Kidney epithelial cell (primary cell): ENCODE results near the gene CLIP2. TPM values are rescaled to one million over a fixed set of nuclear protein-coding genes. Genes with fewer than 3 reads are reported as not detected.

Experiments
- DNase-seq: peaks from one replicate; pipeline ENCODE4 v3.0.0-alpha.2; 2010; ENCODE audit warnings: low read depth
- H3K27me3 ChIP-seq: 2 replicates; pipeline ENCODE4 v1.6.0; 2011; ENCODE audit warnings: low read length; ENCODE audit not compliant: control insufficient read depth, insufficient read depth
- H3K36me3 ChIP-seq: 2 replicates; pipeline ENCODE4 v1.5.1; 2011; ENCODE audit warnings: low read length; ENCODE audit not compliant: control insufficient read depth, insufficient read depth
- H3K4me3 ChIP-seq: 2 replicates; pipeline ENCODE4 v1.5.1; 2011; ENCODE audit warnings: low read depth, mild to moderate bottlenecking, control low read depth, low read length
- total RNA-seq: library from RNA; depleted of rRNA; stranded (reverse); fragments of >200 nt; gene quantifications from 2 replicates; pipeline ENCODE4 v1.2.3, GENCODE V29; 2015
- TF ChIP-seq, protein P1 (sequence below): IDR thresholded peaks from 2 replicates; pipeline ENCODE4 v1.5.1; 2011; ENCODE audit warnings: mild to moderate bottlenecking, moderate library complexity, low read length, control low read depth, inconsistent platforms; ENCODE audit not compliant: insufficient read depth, poor library complexity, severe bottlenecking

The CLIP2 gene
- total RNA-seq, 1 donor from 2014 or later = 46.3 TPM

DNA sequence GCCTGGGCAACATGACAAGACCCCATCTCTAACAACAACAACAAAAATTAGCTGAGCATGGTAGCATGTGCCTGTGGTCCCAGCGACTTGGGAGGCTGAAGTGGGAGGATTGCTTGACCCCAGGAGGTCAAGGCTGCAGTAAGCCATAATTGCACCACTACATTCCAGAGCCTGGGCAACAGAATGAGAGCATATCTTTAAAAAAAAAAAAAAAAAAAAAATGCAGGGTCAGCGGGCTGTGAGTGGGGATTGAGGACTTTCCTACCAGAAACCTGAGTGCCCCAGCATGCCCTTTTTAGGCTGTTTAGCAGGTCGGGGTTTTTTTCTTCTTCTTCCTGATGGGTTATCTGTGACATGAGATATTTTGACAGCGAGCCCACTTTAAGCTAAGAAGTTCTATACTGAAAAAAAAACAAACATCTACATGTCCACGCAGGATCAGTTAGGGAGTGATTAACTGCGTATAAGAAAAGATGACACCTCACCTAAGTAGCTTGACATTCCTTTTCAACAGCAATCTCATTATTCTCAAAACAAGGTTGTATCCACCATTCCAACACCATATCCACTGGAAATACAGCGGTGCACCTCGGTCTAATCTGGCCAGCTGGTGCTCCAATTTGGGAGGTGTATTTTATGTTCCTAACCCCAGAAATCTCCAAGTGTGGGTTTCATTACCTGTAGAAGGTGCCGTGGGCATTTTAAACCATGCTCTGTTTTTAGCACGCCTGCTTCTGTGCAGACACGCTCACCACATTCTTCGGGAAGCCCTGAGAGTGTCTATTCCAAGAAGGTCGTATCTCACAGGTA, 21.2 kb upstream of the CLIP2 start:
- Histone ChIP-seq H3K4me3 (no peak overlapping the region), H3K27me3 (no peaks in the 10 kb centered on the region), H3K36me3 (no peaks in the 10 kb centered on the region)
- no peak for DNase-seq
- TF ChIP-seq, protein P1, sequence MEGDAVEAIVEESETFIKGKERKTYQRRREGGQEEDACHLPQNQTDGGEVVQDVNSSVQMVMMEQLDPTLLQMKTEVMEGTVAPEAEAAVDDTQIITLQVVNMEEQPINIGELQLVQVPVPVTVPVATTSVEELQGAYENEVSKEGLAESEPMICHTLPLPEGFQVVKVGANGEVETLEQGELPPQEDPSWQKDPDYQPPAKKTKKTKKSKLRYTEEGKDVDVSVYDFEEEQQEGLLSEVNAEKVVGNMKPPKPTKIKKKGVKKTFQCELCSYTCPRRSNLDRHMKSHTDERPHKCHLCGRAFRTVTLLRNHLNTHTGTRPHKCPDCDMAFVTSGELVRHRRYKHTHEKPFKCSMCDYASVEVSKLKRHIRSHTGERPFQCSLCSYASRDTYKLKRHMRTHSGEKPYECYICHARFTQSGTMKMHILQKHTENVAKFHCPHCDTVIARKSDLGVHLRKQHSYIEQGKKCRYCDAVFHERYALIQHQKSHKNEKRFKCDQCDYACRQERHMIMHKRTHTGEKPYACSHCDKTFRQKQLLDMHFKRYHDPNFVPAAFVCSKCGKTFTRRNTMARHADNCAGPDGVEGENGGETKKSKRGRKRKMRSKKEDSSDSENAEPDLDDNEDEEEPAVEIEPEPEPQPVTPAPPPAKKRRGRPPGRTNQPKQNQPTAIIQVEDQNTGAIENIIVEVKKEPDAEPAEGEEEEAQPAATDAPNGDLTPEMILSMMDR = no peak

- TF ChIP-seq, protein P1 = no peak
- Histone ChIP-seq H3K27me3 (no peaks in the 10 kb centered on the region), H3K36me3 (no peaks in the 10 kb centered on the region), H3K4me3 (peak overlapping the region; percentile 33)
- DNase-seq = no peak
These were observed 19.4 kb upstream of the CLIP2 start for GRCh38 chr7:74269757-74270277.

DNA sequence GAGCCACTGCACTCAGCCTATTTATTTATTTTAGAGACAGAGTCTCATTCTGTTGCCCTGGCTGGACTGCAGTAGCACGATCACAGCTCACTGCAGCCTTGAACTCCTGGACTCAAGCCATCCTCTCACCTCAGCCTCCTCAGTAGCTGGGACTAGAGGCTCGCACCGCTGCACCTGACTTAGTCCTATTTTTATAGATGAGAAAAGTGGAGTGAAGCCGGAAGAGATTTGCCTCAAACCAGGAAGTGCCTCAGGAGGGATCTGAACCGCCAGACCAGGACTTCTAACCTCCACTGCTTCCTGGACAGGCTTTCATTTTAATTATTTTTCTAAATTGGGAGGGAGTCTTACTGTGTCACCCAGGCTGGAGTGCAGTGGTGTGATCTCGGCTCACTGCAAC, 17.5 kb upstream of the CLIP2 start:
- Histone ChIP-seq H3K27me3 (no peaks in the 10 kb centered on the region), H3K36me3 (no peaks in the 10 kb centered on the region), H3K4me3 (no peak overlapping the region)
- no peak for DNase-seq
- TF ChIP-seq, protein P1 = no peak

GRCh38 chr7:74272305-74273038, 16.7 kb upstream of the CLIP2 start:
- Histone ChIP-seq H3K27me3 (no peaks in the 10 kb centered on the region), H3K36me3 (no peaks in the 10 kb centered on the region), H3K4me3 (no peak overlapping the region)
- DNase-seq = peak; percentile 95
- TF ChIP-seq, protein P1 = no peak

GRCh38 chr7:74275401-74275881, 13.8 kb upstream of the CLIP2 start:
- H3K4me3 ChIP-seq = no peak overlapping the region
- H3K36me3 ChIP-seq = no peaks in the 10 kb centered on the region
- TF ChIP-seq, protein P1 = peak; percentile 50
- no peak for DNase-seq
- H3K27me3 ChIP-seq = no peaks in the 10 kb centered on the region
